ENCODE data around the gene HOOK2.

HOOK2 gene

GRCh38 chr19:12782174-12782423 lies 6.7 kb upstream of the HOOK2 start:
- H3K4me3 ChIP-seq (ENCODE audit: low read length) = peak overlapping the region; percentile 77
- H3K27me3 ChIP-seq (ENCODE audit: control insufficient read depth, low read length) = no peaks in the 10 kb centered on the region
- peak overlapping the region; percentile 93 for H3K4me2 ChIP-seq (ENCODE audit: low read length)
- no peaks in the 10 kb centered on the region for H3K36me3 ChIP-seq (ENCODE audit: control insufficient read depth, low read length)
- peaks cover 35% of the 10 kb centered on the region for H3F3A ChIP-seq (ENCODE audit: control insufficient read depth, insufficient read depth)
- peak overlapping the region; percentile 75 for H3K27ac ChIP-seq (ENCODE audit: low read depth, low read length)
- TF ChIP-seq EZH2phosphoT487 (IDR thresholded peaks at IDR 0.05; ENCODE audit: borderline replicate concordance, low read length) = no peak
- TF ChIP-seq CTCF (IDR thresholded peaks at IDR 0.05; ENCODE audit: low read depth, low read length, poor library complexity, severe bottlenecking) = no peak
- no peaks in the 10 kb centered on the region for H3K9me3 ChIP-seq (ENCODE audit: control insufficient read depth, insufficient read depth, low read length)
- H4K20me1 ChIP-seq (ENCODE audit: control insufficient read depth, insufficient read depth, low read depth, low read length) = no peaks in the 10 kb centered on the region
- H3K4me1 ChIP-seq (ENCODE audit: control insufficient read depth, low read length) = peaks cover 85% of the 10 kb centered on the region
- no peaks in the 10 kb centered on the region for H3K79me2 ChIP-seq (ENCODE audit: control insufficient read depth, low read length)
- H3K9me2 ChIP-seq (replicated peaks; ENCODE audit: control insufficient read depth, low read length) = no peaks in the 10 kb centered on the region

- no peaks in the 10 kb centered on the region for H4K20me1 ChIP-seq (ENCODE audit: control insufficient read depth, insufficient read depth, low read depth, low read length)
- TF ChIP-seq CTCF (IDR thresholded peaks at IDR 0.05; ENCODE audit: low read depth, low read length, poor library complexity, severe bottlenecking) (peak; percentile 39), EZH2phosphoT487 (IDR thresholded peaks at IDR 0.05; ENCODE audit: borderline replicate concordance, low read length) (no peak)
- H3K4me1 ChIP-seq (ENCODE audit: control insufficient read depth, low read length) = peaks cover 69% of the 10 kb centered on the region
- H3K9me2 ChIP-seq (replicated peaks; ENCODE audit: control insufficient read depth, low read length) = no peaks in the 10 kb centered on the region
- H3K36me3 ChIP-seq (ENCODE audit: control insufficient read depth, low read length) = peaks cover 1% of the 10 kb centered on the region; the same call in 1 of the 2 replicates
- H3K4me3 ChIP-seq (ENCODE audit: low read length) = peak overlapping the region; percentile 91
- H3F3A ChIP-seq (ENCODE audit: control insufficient read depth, insufficient read depth) = peaks cover 20% of the 10 kb centered on the region
- no peaks in the 10 kb centered on the region for H3K79me2 ChIP-seq (ENCODE audit: control insufficient read depth, low read length)
- peak overlapping the region; percentile 50; the same call in 1 of the 2 replicates for H3K27ac ChIP-seq (ENCODE audit: low read depth, low read length)
- H3K9me3 ChIP-seq (ENCODE audit: control insufficient read depth, insufficient read depth, low read length) = no peaks in the 10 kb centered on the region
- peak overlapping the region; percentile 99 for H3K4me2 ChIP-seq (ENCODE audit: low read length)
- H3K27me3 ChIP-seq (ENCODE audit: control insufficient read depth, low read length) = no peaks in the 10 kb centered on the region
These were observed 4.0 kb upstream of the HOOK2 start for GRCh38 chr19:12779162-12779993.

GRCh38 chr19:12778905-12779161 lies 3.5 kb upstream of the HOOK2 start:
- TF ChIP-seq EZH2phosphoT487 (IDR thresholded peaks at IDR 0.05; ENCODE audit: borderline replicate concordance, low read length) (no peak), CTCF (IDR thresholded peaks at IDR 0.05; ENCODE audit: low read depth, low read length, poor library complexity, severe bottlenecking) (no peak)
- H3K27me3 ChIP-seq (ENCODE audit: control insufficient read depth, low read length) = no peaks in the 10 kb centered on the region
- peak overlapping the region; percentile 99 for H3K4me2 ChIP-seq (ENCODE audit: low read length)
- H4K20me1 ChIP-seq (ENCODE audit: control insufficient read depth, insufficient read depth, low read depth, low read length) = no peaks in the 10 kb centered on the region
- H3K36me3 ChIP-seq (ENCODE audit: control insufficient read depth, low read length) = peaks cover 3% of the 10 kb centered on the region; the same call in 1 of the 2 replicates
- peak overlapping the region; percentile 50 for H3K27ac ChIP-seq (ENCODE audit: low read depth, low read length)
- peak overlapping the region; percentile 91 for H3K4me3 ChIP-seq (ENCODE audit: low read length)
- H3K9me3 ChIP-seq (ENCODE audit: control insufficient read depth, insufficient read depth, low read length) = no peaks in the 10 kb centered on the region
- H3F3A ChIP-seq (ENCODE audit: control insufficient read depth, insufficient read depth) = peaks cover 19% of the 10 kb centered on the region
- H3K9me2 ChIP-seq (replicated peaks; ENCODE audit: control insufficient read depth, low read length) = no peaks in the 10 kb centered on the region
- H3K4me1 ChIP-seq (ENCODE audit: control insufficient read depth, low read length) = peaks cover 64% of the 10 kb centered on the region
- H3K79me2 ChIP-seq (ENCODE audit: control insufficient read depth, low read length) = no peaks in the 10 kb centered on the region
